OCI-LY3 (cell line): ENCODE data around the gene RGS9.

Source experiments
- CTCF ChIP-seq: fragments of 200-600, 300-600 bp; sonication (generic); IDR thresholded peaks from 2 replicates; pipeline ENCODE4 v1.5.1; 2014; ENCODE audit warnings: antibody characterized with exemption, low read length, low read depth
- EZH2phosphoT487 ChIP-seq: fragments of 200-600 bp; shearing (Covaris generic); IDR thresholded peaks from 2 replicates; pipeline ENCODE4 v1.6.1; 2018; ENCODE audit warnings: antibody characterized with exemption, mixed run types, low read depth

- TF ChIP-seq CTCF (no peak), EZH2phosphoT487 (no peak)
Measured at GRCh38 chr17:65261152-65261551, 124.0 kb downstream of the RGS9 start.
